Thyroid gland (tissue), 4 donors: ENCODE results near the gene EPHA2.

ENCODE experiments used
- POLR2A ChIP-seq, 2 donors: fragments of 450-650 bp; IDR thresholded peaks; one replicate each; pipeline ENCODE4 v1.6.1; 2017; ENCODE audit warnings: antibody characterized with exemption in 2 of 2, mild to moderate bottlenecking in 2 of 2, moderate library complexity in 1 of 2
- TF ChIP-seq, protein P1 (sequence below), 6 experiments: fragments of 200-600 bp in 3 of 6; fragments of 450-650 bp in 3 of 6; sonication (generic) in 3 of 6; IDR thresholded peaks; one replicate each; pipeline ENCODE4 v1.5.1; 2016 to 2019; ENCODE audit warnings: antibody characterized with exemption in 6 of 6, mild to moderate bottlenecking in 2 of 6, inconsistent platforms in 1 of 6, moderate library complexity in 1 of 6

DNA sequence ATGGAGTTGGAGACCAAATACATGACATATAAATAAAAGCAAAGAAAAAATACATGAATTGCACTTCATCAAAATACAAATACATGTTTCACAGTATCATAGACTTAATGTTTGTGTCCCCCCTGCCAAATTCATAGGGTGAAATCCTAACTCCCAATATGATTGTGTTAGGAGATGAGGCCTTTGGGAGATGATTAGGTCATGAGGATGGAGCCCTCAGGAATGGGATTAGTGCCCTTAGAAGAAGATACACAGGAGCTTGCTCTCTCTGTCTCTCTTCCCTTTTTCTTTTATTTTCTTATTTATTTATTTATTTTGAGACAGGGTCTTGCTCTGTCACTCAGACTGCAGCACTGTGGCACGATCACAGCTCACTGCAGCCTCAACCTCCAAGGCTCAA, 56.5 kb downstream of the EPHA2 start:
- TF ChIP-seq, protein P1, sequence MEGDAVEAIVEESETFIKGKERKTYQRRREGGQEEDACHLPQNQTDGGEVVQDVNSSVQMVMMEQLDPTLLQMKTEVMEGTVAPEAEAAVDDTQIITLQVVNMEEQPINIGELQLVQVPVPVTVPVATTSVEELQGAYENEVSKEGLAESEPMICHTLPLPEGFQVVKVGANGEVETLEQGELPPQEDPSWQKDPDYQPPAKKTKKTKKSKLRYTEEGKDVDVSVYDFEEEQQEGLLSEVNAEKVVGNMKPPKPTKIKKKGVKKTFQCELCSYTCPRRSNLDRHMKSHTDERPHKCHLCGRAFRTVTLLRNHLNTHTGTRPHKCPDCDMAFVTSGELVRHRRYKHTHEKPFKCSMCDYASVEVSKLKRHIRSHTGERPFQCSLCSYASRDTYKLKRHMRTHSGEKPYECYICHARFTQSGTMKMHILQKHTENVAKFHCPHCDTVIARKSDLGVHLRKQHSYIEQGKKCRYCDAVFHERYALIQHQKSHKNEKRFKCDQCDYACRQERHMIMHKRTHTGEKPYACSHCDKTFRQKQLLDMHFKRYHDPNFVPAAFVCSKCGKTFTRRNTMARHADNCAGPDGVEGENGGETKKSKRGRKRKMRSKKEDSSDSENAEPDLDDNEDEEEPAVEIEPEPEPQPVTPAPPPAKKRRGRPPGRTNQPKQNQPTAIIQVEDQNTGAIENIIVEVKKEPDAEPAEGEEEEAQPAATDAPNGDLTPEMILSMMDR (IDR thresholded peaks at IDR 0.05): no peak
- no peak for TF ChIP-seq POLR2A (IDR thresholded peaks at IDR 0.05)
